Stimulated activated naive CD8-positive, alpha-beta T cell treated with anti-CD3 and anti-CD28 coated beads, Interleukin-15, Interleukin-2, amounts not matched to agents 100 U/mL and 50 U/mL, for 24 hours (primary cell): ENCODE results near the gene RND3.
A peak's percentile ranks its signal among the peaks of the same experiment; 100 is the strongest.

Experiments
- ATAC-seq: fragments of 150-1000 bp; cut with Tn5 transposase; one replicate; pipeline ENCODE4 v1.10.0; 2021
- DNase-seq: peaks from one replicate; pipeline ENCODE4 v3.0.0; 2021

Gene RND3

GRCh38 chr2:150491943-150492342, 4.5 kb upstream of the RND3 start:
- DNase-seq, result no peak
- ATAC-seq, result no peak

DNA sequence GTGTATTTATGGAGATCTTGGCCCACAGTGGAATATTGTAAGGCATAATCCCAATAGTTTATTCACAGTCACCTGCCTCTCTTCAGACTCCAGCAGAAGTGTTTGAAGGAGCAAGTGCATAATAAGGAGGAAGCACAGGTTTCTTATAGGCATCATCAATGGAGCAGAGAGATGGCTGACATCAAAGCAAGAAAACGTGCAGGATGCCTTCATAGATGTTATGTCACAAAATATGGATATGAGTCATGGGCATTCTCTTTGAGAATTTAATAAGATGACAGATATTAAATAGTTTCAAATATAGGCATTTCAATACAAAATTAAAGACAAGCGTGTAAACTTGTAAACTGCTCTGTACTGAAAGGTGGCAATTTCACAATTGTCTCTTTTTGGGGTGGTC, 4.0 kb upstream of the RND3 start:
- no peak for ATAC-seq
- DNase-seq, result no peak

DNA sequence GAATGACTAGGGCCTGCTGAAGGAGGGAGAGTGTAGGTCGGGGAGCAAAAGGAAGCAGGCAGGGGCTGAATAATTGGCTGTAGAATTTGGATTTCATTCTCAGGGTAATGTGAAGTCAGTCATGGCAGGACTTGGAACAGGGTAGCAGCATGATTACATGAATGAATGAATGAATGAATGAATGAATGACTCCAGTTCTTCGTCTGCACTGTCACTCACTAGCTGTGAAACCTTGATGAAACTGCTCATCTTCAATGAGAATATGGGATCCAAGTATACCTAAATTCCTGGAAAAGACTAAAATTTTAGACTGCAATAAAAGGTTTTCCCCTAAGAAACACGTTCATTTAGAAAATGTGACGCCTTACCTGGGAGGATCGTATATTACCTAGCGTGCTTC, 3.0 kb upstream of the RND3 start:
- DNase-seq (no peak), ATAC-seq (no peak)

- DNase-seq, result no peak
Observed at GRCh38 chr2:150486539-150487484, 655 bp downstream of the RND3 start.

GRCh38 chr2:150485871-150486538, 1.5 kb downstream of the RND3 start:
- DNase-seq, result peak; percentile 3
- no peak for ATAC-seq

More at GRCh38 chr2:150486539-150487484, 655 bp downstream of the RND3 start:
- ATAC-seq, result no peak

DNA sequence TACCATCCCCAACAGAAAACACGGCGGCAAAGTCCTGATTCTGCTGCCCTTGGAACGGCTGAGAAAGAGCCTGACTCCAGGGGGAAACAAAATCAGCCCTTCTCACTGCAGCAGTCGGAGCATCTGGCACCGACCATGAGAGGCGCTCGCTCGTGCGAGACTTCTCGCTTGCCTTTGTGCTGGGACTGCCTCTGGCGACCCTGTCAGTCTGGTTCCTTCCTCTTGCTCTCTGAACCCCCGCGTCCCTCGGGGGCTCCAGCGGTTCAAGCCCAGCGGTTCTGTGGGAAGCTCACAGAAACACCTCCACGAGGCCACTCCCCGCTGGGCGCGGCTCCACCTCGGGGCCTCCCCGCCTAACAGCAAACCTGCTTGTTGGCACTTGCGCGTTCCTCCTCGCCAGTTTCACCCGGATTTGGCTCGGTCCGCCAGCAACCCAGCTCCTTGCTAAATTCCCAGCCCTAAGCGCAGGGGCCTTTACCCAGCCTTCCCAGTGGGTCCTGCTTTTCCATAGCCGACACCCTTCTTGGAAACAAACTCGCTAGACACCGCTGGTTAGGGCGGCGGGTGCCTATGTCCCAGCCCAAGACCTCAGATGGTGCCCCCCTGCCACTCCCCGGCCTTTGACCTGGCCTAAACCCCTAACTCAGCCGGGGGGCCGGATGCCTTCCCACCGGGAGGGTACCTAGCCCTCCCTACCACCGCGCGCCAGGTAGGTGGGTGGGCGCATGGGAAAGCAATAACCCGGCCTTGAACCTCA, 2.2 kb downstream of the RND3 start:
- ATAC-seq (no peak), DNase-seq (peak; percentile 3)

DNA sequence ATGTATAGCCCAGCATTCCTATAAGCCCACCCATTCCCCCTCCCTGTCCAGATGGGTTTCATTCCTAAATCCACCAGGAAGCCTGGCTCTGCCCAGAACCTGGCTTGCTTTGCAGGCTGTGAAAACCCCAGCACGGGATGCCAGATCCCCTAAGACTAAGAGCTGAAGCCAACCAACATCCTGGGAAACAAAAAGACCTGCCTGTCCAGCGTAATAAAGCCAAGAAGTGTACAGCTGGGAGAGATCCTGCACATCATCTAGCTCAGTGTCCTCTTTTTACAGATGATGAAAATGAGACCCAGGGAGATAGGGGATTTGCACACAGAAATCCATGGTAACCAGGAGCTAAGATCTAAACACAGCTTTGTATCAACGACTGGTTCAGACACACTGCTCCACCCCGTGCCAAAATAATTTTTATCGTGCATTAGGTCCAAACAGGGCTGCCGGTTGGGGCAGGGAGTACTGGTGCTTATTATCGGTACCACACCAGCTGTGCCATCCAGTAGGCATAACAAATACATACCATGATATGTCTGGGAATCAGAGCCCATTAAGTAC, 2.9 kb downstream of the RND3 start:
- ATAC-seq (no peak), DNase-seq (no peak)

- ATAC-seq (no peak), DNase-seq (no peak)
Observed at GRCh38 chr2:150484006-150484405, 3.5 kb downstream of the RND3 start.

GRCh38 chr2:150483532-150483931, 3.9 kb downstream of the RND3 start:
- ATAC-seq, result no peak
- DNase-seq, result no peak

DNA sequence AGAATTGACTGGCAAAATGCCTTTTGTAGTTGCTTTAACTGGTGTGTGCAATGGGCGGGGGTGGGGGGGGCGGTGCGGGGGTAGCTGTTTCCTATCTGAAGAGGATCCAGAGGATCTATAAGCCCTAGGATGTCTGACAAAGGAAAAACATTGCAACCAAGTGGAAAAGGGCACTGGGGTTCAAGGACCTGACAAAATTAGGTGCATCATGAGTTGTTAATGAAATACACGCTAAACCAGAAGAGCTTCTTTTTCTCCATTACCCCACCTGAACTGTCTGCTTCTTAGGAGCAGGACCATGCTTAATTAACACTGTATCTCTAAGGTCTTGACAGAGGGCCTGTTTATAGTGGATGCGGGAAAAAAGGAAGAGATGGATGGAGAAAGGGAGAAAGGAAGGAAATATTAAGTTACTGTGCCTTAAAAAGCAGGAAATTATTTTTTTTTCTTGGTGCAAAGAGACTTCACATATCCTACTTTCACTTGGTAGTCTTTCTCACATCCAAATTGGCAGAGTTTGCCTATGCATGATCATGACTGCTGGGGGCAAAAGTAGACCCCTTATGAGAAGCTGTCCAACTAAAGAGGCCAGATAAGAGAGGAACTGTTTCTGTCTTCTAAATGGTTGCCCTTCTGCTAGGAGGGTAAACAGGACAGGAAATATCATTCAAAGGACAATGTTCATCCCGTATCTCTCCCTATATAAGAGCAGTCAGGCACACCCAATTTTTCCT, 4.6 kb downstream of the RND3 start:
- ATAC-seq (no peak), DNase-seq (no peak)

- DNase-seq (no peak), ATAC-seq (no peak)
Observed at GRCh38 chr2:150482111-150482510, 5.4 kb downstream of the RND3 start.

DNA sequence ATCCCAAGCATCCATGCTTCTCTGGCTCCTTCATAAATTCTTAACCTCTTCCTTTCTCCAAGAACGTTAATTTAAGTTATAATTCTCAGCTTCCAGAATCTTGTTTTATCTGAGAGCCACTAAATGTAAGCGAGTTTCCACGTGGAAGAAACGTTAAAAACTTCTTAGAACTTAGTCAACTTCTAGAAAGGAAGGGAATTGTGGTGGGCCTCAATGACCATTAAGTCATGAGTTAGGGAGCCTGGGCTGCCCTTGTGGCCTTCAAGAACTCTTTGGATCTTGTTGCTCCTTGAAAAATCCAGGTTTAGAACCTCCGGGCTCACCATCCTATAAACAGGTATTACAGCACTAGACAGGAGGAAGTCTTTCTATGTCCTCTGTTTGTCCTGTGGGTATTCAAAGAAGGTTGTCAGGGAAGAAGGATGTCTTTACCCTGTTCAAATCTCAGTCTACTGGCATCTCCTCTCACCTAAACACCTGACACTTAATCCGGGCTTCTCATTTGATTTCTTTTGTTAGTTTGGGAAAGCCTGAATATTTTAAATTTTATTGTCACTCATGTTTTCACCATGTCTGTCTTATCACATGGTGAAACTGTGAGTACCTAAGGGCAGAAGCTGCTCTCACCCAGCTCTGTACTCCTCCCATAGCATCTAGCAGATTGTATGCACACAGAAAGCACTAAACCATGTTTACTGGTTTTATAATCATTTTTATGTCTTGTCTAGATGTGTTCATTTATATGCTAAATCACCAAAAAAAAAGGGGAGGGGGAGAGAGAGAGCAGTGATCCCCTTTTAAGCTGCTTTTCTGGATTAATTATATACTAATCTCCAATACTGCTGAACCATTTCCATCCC, 6.3 kb downstream of the RND3 start:
- ATAC-seq (no peak), DNase-seq (no peak)

GRCh38 chr2:150480241-150480640, 7.2 kb downstream of the RND3 start:
- DNase-seq (no peak), ATAC-seq (no peak)

DNA sequence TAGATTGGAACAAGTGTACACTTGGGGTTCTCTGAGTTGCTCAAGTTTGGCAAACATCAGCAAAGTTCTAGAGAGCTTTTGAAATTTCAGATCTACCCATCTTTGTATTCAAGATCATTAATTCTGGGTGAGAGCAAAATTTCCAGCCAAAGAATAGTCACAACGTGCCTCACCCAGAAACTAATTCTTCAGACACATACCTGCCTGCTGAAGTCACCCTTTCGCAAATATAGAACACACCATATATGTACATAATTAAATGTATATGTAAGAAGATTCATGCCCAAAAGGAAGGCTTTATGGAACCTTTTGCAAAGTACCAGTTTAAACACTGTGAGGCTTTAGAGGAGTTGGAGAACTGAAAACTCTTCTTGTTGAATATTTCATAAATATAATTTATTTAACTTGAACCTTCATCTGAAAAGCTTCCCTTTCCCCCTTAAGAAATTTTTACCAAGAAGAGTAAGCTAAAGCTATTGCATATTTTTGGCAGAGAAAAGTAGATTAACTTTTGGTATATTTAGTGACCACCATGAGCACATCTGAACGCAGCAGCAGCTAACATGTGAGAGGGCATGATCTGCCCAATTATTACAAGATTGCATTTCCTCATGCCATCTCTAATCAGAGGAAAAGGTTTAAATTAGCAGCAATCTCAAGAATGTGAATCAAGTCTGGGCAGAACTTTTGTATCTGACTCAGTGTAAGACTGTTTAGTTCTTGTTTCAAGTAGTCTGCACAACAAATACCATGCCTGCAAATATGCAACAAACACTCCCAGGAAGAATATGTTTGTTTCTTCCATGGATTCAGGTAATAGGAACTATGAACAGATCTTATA, 8.2 kb downstream of the RND3 start:
- DNase-seq (no peak), ATAC-seq (no peak)

- ATAC-seq (no peak), DNase-seq (no peak)
Observed at GRCh38 chr2:150478200-150478974, 9.1 kb downstream of the RND3 start.

GRCh38 chr2:150477347-150477746, 10.1 kb downstream of the RND3 start:
- DNase-seq, result no peak
- no peak for ATAC-seq

- no peak for DNase-seq
- ATAC-seq, result no peak
Observed at GRCh38 chr2:150476809-150477302, 10.6 kb downstream of the RND3 start.

GRCh38 chr2:150476286-150476685, 11.2 kb downstream of the RND3 start:
- no peak for DNase-seq
- no peak for ATAC-seq
